NCI-H128 (cell line): Measurements from ENCODE around the gene CCT6B.
"Not testable (repeated sequence)": the region's sequence is repeated elsewhere in the genome, so short reads cannot be mapped to it uniquely, and the experiment has no call there.

Experiments
- DNase-seq: peaks from one replicate; lab custom pipeline; 2025; ENCODE audit not compliant: unreplicated experiment; lab: John Stamatoyannopoulos, UW

The CCT6B gene, protein sequence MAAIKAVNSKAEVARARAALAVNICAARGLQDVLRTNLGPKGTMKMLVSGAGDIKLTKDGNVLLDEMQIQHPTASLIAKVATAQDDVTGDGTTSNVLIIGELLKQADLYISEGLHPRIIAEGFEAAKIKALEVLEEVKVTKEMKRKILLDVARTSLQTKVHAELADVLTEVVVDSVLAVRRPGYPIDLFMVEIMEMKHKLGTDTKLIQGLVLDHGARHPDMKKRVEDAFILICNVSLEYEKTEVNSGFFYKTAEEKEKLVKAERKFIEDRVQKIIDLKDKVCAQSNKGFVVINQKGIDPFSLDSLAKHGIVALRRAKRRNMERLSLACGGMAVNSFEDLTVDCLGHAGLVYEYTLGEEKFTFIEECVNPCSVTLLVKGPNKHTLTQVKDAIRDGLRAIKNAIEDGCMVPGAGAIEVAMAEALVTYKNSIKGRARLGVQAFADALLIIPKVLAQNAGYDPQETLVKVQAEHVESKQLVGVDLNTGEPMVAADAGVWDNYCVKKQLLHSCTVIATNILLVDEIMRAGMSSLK

DNA sequence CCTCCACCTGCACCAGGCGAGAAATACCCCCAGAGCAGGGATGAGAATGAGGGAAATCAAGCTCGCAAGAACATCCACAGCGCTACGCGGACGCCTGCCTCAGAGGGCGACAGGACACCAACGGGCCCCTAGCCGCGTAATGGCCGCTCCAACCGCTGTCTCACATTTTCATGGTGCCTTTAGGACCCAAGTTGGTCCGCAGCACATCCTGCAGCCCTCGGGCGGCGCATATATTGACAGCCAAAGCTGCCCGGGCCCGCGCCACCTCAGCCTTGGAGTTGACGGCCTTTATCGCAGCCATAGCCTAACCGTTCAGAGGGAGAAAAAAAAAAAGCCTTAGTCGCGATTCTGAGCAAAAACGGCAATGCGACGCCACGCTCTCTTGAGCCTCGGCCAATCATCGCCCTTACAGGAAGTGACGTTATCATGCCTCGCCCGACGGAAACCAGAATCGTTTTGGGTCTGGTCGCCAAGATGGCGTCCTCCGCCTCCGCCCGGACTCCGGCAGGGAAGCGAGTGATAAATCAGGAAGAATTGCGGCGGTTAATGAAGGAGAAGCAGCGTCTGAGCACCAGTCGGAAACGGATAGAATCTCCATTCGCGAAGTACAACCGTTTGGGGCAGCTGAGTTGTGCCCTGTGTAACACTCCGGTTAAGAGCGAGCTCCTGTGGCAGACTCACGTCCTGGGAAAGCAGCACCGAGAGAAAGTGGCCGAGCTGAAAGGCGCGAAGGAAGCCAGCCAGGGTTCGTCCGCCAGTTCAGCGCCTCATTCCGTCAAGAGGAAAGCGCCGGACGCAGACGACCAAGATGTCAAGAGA is at the start of gene CCT6B, which contains the start of gene ZNF830:
Gene CCT6B (minus strand): TSS at position 368 of the 819 bp plus-strand sequence. CDS start 67 bp downstream, at position 301.
Gene ZNF830 (plus strand): TSS at position 448 of the 819 bp plus-strand sequence. CDS start 27 bp downstream, at position 475.
- peak; percentile 73 for DNase-seq

DNA sequence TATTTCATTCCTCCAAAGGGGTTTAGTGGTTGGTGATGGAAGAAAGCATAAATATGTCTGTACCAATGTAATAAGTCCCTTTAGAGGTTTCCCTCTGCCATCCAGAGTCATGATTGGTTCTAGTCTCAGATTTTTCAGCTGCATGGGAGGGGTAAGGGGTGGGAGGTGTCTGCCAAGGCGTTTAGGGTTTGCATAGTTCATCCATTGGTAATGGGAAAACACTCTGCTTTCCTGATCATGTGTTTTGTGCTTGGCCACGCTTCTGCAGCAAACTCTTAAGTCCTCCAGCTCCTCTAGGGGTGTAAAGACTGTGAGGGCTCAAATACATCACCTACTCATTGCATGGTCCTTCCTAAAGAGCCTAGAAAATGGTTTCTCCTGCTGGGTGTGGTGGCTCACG is 48.8 kb upstream of the CCT6B start:
- no peak for DNase-seq

DNA sequence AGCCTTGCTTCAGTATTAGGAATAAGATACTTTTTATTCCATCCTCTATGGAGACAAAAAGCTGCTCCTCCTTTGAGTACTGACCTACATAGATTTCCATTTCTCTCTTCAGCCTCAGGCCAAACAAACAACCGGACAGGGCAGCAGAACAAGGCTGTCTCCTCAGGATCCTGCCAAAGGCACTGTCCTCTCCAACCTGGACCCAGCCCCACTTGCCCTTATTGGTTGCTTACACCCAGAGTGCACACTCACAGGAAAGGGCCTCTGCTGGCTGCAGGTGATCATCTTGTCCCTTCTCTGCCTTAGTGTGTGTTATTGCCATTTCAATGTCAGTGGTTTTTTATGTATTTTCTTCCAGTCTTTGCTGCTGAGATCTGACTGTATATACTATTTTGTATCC is 45.7 kb upstream of the CCT6B start:
- DNase-seq = no peak

DNA sequence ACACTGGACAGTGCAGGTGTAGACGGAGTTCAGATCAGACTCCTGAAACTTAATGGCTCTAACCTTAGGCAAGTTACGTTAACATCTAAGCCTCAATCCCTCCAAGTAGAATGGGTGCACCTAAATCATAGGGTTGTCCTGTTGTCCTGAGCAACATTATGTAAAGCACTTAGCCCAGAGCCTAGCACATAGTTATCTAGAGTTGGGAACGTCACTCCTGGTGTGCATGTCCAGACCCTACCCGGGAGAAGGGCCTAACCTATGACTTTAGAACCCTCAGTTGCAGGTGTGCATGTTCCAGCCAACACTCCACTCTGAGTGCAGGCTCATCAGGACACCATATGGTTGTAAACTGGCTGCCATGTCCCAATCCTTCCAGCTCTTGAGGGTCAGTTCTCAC is 45.1 kb upstream of the CCT6B start:
- no peak for DNase-seq

DNA sequence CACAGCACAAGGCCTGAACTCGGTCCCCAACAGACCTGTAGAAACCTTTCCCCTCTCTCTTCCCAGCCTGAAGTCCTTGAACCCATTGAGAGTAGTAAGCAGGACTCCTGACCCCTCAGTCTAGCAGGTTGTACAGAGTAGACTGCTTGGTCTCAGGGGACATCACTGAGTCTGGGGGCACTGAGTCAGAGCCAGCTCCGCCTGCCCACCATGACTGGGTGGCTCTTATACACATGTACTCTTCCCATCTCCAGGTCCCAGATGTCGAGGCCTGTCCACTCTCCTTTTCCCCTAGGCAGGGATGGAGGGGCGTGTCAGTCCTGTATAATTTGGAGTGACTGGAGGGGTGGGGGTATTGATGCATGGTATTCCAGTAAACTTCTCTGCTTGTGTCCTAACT is 42.5 kb upstream of the CCT6B start:
- no peak for DNase-seq

DNA sequence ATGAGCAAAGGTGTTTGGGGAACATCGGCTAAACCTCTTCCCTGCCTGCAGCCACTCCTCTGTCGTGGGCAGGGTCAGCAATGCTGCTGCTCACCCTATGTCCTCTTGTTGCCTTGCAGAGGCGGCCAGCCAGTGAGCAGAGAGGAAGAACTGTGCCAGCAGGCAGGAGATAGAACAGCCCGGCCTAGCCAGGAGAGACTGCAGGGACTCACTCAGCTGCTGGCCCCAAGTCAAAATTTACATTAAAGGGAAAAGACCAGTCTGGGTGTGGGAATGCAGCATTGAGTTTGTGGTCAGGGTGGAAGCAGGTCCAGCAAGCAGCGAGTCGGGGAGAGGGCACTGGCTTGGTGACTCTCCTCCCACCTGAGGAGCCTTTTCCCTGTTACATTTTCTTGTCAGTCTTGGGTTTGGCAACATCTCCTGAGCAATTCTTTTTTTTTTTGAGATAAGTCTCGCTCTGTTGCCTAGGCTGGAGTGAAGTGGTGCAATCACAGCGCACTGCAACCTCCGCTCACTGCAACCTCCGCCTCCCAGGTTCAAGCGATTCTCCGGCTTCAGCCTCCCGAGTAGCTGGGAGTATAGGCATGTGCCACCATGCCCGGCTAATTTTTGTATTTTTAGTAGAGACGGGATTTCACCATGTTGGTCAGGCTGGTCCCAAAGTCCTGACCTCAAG is 41.8 kb upstream of the CCT6B start:
- DNase-seq = no peak

DNA sequence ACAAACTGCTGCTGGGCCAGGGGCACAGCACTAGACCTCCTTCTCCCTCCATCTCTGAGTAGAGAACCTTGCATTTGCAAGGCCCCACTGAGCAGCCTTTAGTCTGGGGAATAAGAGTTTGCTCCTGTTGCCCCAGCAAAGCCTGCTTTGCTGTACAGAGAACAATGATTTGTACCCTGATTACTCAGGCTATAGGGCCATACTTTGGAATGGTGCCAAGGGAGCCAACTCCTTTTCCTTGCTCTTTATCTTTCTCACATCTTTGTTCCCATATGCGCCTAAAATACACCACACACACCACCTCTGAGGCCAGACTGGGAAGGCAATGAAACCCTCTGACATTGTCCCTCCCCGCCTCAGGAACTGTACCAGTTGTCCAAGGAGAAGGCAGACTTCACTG is 40.3 kb upstream of the CCT6B start:
- no peak for DNase-seq

DNA sequence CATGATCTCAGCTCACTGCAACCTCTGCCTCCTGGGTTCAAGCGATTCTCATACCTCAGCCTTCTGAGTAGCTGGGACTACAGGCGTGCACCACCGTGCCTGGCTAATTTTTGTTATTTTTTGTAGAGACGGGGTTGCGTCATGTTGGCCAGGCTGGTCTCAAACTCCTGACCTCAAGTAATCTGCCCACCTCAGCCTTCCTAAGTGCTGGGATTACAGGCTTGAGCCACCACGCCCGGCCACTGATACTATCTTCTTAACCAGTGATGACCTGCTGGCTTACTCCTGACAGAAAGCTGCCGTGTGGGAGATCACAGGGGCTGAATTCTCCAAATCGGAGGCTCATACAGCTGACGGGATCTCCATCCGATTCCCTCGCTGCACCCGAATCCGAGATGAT is 39.7 kb upstream of the CCT6B start:
- not testable (repeated sequence) for DNase-seq

DNA sequence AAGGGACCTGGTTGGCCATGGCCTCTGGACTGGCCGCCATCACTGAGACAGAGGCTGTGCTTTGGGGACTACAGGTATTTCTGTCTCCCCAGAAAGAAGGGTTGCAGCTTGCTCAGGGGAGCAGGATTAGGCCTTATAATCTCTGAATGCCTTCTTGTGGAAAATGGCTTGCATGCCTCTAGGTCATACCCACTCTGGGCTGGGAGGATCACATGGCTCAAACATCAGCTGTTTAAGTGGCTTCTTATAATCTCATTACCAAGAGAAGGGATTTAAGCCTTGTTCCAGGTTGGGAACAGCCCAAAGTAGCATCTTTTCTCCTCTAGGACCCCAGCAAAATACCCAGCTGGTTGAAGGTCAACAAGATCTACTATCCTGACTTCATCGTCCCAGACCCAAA is 38.2 kb upstream of the CCT6B start:
- DNase-seq = no peak

DNA sequence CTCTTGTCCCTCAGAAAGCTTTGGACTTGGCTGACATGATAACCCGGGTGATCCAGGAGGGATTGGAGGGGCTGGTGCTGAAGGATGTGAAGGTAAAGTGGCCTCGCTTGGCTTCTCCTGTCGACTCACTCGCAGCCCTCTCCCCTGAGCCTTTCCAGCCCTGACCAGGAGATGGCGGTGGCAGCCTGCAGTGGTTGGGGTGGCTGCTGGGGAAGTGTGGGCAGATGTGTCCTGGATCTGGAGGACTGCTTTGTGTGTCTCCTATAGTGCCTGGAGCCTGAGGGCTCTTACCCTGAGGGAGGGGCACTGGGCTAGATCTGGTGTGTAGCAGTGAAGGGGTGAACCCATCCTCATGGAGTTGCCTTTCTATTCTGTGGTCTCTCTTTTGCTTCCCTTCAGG is 36.9 kb upstream of the CCT6B start:
- DNase-seq = no peak

DNA sequence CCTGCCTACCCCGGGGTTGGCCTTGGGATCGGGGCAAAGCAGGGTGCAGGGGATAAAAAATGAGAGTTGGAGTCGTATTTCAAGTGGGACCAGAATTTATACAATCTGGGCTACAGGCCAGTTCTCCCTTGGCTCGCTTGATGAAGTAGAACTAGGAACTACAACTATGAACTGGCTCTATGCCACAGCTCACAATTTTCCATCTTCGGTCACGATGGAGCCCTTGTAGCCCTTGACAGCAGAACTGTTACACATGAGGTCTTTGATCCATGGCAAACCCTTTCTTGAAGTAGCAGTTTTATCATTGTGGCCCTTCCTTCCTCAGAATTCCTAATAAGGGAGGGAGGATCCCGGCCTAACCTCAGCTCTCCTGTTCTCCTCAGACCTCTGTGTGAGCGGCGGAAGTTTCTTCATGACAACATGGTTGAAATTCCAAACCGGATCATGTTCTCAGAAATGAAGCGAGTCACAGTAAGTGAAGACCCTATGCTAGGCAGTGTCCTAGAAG is 36.1 kb upstream of the CCT6B start:
- no peak for DNase-seq

DNA sequence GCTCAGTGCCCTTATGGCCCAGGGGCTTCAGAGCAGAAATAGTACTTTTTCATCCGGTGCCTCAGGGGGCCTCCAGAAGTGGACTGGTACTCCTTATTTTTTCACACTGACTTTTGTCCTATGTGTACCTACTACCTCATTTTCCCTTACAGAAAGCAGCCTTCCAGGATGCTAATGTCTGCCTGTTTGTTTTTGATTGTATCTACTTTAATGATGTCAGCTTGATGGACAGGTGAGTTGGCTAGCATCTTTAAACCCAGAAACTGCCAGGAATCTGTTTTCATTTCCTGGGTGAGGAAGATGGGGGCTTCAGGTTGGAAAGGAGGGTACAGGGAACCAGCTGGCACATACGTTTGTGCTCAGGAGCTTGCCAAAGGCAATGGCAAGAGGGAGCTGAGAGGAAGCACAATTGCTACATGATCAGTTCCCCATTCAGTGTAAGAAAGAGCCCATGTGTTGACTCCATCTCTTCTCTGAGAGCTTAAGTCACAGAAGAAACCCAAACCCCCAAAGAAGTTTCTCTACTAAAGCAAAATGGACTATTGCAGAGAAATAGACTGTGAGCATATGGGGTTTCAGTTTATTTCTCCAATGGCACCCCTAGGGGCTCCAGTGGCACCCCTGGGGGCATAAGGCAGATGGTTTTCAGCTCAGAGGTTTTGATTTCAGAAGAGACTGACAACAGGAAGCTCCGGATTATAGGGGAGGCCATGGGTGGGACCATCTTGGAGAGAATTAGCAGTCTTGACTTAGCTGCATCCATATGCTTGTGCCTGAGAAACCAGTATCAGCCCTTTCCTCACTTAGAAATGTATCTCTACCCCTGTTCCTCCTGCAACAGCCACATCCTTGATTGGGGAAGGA is 35.4 kb upstream of the CCT6B start:
- no peak for DNase-seq

DNA sequence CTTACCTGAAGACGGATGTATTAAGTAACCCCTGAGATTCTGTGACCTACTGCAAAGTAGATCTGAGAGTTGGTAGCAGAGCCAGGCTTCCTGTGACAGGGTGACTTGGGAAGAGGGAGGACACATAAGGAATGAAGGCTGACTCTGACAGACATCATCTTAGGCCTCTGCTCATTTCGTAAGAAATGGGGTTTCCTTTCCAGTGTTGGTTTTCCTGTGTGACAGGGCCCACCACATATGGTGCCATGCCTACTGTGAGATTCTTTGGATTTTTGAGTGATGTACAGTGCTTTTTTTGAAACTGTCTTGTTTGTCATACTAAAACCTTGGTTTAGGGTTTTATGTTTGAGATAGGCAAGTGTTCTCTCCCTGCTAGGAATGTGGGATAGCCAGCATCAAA is 31.8 kb upstream of the CCT6B start:
- DNase-seq = no peak

DNA sequence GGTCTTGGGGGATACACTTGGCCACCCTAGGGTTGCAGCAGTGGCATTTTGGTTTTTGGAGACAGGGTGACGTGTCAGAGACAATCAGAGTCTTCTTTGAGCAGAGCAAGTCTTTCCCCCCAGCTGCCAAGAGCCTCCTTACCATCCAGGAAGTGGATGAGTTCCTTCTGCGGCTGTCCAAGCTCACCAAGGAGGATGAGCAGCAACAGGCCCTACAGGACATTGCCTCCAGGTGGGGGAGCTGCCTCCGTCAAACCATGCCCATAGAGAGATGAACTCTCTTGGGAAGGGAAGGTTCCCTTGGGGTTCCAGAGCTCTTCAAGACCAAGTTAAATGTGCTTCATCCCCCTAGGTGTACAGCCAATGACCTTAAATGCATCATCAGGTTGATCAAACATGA is 30.3 kb upstream of the CCT6B start:
- no peak for DNase-seq

DNA sequence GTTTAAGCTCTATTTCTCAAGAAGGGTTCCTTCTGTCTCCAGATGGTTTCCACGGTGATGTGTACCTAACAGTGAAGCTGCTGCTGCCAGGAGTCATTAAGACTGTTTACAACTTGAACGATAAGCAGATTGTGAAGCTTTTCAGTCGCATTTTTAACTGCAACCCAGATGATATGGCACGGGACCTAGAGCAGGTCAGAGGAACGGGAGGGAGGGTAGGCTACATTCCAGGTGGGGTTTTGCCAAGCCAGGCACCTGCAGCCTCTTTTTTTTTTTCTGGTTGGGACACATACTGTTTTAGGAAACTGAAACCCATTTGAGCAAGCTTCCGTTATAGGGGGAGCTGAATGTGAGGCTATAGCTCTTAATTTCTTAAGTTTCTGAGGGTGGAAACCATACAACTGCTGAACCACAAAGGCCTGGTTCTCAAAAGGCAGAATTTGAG is 29.7 kb upstream of the CCT6B start:
- DNase-seq = no peak

DNA sequence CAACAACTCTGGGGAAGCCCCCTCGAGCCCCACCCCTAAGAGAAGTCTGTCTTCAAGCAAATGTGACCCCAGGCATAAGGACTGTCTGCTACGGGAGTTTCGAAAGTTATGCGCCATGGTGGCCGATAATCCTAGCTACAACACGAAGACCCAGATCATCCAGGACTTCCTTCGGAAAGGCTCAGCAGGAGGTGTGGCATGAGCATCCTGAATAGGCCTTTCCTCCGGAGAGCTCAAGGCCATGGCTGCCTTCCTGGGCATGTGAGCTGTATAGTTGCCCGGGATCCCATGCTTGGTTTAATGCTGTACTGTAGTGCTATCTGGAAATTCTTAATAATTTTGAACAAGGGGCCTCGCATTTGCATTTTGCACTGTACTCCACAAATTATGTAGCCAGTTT is 28.2 kb upstream of the CCT6B start:
- DNase-seq = no peak

DNA sequence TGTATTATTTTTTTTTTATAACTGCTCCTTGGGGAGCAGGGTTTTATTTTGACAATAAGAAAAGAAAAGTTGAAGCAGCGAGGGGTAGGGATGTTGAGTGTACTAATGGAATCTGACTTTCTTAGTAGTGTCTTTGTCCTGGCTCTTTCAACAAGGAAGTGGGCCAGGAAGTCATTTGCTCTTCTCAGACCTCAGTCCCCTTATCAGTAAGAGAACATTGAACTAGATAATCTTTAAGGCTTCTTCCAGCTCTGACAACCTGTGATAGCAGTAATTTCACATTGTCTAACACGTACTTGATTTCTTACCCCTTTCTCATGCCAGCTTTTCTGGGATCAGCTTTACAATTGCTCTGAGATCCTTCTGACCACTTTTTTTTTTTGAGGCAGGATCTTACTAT is 27.4 kb upstream of the CCT6B start:
- no peak for DNase-seq

DNA sequence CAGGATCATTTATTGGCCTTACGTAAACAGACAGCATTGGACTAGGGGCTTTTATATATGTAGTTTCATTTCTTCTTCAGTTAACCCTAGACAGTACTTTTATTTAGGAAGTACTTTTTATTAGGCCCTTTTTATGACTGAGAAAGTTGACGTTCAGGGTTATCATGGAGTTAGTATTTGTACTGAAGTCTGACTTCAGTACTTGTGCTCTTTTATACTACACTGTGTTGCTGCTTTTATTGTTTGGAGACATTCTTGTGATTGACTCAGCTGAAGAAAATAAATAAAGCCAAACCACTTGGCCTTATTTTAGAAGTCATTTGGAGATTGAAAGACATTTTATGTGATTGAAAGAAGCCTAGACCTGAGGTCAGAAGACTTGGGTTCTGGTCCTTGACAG is 26.0 kb upstream of the CCT6B start:
- no peak for DNase-seq

DNA sequence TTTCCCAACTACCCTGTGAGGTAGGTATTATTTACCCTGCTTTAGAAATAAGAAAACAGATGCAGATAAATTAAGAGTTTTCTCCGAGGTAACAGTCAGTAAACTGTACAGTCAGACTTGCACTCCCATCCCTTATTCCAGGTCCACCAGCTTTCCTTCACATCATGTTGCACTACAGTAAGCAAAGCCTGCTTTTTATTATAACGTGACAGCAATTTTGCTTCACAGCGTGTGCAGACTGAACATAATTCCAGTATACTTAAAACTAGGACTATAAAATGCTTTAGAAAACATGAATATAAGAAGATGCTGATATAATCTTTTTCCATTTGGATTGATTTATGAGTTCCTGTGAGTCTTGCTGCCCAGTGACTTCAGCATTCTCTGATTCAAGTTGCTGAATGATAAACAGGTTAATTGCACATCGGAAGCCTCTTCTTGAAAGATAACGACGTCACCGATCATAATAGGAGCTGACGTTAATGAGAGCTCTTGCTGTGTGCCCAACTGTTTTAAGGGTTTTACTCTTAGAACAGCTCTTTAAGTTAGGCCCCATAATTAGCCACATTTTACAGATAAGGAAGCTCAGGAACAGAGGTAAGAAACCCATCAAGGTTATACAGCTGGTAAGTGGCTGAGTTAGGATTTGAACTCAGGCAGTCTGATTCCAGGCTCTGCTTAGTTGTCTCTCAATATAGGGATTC is 20.4 kb upstream of the CCT6B start:
- DNase-seq = no peak
